Stimulated activated naive CD4-positive, alpha-beta T cell treated with Interleukin-2 at 50 U/mL for 16 hours (primary cell): ENCODE results near the gene TNFRSF1B.
A peak's percentile ranks its signal among the peaks of the same experiment; 100 is the strongest.
"Not testable (repeated sequence)": the region's sequence is repeated elsewhere in the genome, so short reads cannot be mapped to it uniquely, and the experiment has no call there.

ENCODE experiments used
- DNase-seq: peaks from one replicate; lab custom pipeline; 2025; lab: John Stamatoyannopoulos, UW

The TNFRSF1B gene

DNA sequence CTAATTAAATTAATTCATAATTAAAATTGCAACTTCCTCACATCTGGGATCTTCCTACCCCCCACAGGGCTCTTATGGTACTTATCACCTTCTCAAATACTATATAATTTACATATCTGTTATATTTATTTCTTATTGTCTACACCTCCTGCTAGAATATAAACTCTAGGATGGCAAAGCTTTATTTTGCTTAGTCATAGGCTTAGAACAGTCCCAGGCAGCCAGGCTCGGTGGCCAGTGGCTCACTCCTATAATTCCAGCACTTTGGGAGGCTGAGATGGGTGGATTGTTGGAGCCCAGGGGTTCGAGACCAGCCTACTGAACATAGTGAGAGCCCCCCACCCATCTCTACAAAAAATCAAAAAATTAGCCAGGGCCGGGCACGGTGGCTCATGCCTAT lies 53.0 kb downstream of the TNFRSF1B start:
- no peak for DNase-seq

DNA sequence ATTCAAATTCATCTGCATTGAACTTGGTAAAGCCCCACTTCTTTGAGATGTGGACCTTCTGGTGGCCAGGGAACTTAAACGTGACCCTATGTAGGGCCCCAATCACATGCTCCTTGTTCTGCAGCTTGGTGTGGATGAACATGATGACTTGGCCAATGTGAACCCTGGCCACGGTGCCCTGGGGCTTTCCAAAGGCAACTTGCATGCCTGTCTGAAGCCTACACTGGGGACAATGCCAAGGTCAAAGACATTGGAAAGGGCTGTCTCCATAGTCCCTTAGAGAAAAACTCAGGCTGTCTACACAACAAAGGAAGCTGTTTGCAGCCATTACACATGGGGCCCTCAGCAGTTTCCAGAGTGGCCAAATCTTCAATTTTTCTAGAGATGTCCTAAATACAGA lies 54.1 kb downstream of the TNFRSF1B start:
- DNase-seq = no peak

DNA sequence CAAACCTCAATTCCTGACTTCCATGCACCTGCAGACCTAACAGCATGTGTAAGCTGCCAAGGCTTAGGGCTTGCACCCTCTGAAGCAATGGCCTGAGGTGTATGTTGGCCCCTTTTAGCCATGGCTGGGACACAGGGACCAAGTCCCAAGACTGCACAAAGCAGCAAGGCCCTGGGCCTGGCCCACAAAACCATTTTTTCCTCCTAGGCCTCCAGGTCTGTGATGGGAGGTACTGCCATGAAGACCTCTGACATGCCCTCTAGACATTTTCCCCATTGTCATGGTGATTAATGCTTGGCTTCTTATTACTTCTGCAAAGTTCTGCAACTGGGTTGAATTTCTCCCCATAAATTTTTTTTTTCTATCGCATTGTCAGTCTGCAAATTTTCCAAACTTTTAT lies 55.9 kb downstream of the TNFRSF1B start:
- not testable (repeated sequence) for DNase-seq

DNA sequence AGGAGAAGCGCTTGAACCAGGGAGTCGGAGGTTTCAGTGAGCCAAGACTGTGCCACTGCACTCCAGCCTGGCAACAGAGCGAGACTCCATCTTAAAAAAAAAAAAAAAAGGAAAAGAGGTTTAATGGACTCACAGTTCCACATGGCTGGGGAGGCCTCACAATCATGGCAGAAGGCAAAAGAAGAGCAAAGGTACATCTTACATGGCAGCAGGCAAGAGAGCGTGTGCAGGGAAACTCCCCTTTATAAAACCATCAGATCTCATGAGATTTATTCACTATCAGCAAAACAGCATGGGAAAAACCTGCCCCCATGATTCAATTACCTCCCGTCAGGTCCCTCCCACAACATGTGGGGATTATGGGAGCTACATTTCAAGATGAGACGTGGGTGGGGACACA lies 57.3 kb downstream of the TNFRSF1B start:
- not testable (repeated sequence) for DNase-seq

DNA sequence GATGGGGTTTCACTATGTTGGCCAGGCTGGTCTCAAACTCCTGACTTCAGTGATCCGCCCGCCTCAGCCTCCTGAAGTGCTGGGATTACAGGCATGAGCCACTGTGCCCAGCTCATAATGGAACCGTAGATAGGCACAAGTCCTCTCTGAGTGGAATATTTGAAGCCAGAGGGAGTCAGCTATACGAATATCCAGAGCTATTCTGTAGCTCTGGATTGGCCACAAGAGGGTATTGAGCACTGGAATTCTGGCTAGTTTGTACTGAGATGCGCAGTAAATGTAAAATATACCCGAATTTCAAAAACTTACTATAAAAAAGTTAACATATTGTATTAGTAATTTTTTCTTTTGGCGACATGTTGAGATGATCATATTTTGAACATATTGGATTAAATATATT lies 62.2 kb downstream of the TNFRSF1B start:
- no peak for DNase-seq

DNA sequence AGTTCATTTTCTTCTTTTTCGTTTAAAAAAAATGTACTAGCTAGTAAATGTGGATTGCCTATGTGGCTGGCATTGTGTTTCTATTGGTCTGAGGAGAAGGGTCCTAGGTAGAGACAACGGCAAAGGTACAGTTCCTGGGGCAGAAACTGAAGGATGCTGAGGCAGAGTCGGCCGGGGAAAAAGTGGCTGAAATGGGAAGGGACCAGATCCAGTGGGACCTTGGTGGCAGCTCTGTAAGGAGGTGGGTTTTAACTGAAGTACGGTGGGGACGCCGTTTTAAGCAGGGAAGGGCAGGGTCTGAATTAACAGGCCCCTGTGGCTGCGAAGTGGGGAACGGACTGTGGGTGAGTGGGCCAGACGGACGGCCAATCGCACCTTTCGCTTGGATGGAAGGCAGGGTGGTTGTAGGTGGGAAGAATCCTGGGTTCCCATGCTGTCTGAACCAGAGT lies 62.6 kb downstream of the TNFRSF1B start:
- DNase-seq = no peak

DNA sequence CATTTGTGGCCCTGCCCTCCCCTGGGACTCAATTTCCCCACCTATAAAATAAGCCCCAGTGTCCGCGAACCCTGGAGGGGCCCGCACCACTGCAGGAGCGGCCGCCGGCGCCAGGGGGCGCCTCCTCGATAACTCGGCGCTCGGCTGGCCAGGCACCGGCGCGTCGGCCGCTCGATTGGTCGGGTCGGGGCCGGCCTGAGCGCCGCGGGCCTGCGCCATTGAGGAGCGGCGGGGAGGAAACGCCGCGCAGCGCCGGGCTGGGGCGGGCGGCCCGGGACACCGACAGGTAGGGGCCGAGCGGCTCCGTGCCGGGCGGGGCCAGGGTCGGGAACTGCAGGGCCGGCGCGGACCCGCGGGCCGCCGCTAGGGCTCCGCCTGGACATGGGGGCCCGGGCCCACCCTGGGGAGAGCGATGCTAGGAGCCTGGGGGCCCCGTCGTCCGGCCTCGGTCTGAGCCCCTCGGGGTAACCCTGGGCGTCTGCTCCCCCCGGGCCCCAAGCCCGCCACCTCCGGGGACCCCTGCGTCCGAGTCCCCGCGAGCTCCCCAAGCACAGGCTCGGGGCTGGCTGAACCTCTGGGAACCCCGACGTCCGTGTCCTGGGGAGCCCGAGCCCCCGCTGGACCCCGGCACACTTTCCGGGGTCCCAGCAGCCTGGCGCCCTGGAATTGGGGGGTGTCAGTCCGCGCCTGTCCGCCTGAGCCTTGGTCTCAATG lies 63.2 kb downstream of the TNFRSF1B start, which contains the start of gene VPS13D:
Gene VPS13D, plus strand, starts transcription at position 196 of the 714 bp plus-strand sequence. CDS start 4,237 bp downstream, outside the sequence.
- DNase-seq = peak; percentile 81

DNA sequence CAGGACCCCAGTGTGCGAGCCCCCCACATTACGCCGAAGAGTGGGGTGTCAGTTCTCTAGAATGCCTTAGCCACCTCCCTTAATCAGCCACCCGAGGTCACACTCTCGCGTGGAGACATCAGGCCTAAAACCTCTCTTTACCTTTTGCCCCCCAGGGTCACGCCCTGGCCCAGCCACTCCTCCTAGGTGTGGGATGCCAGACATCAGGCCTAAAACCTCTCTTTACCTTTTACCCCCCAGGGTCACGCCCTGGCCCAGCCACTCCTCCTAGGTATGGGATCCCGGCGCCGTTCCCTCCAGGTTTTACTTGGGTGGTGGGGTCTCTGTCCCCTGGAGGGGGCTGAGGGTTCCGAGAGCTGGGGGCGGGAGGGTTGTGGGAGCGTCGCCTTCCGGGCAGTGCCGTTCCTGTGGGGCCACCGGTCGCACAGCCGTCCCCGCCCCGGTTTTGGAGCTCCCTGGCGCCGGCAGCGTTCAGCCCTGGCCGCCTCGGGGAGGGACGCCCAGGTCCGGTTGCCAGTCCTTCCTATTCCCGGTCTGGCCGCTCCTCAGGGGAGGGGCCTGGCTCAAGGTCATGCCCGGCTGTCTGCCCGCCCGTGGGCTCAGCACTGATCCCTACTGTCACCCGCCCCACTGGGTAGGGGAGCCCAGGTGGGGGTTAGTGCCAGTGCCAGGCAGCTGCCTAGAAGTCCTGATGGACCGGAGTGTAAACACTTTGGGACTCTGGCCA lies 63.9 kb downstream of the TNFRSF1B start:
- DNase-seq = no peak

DNA sequence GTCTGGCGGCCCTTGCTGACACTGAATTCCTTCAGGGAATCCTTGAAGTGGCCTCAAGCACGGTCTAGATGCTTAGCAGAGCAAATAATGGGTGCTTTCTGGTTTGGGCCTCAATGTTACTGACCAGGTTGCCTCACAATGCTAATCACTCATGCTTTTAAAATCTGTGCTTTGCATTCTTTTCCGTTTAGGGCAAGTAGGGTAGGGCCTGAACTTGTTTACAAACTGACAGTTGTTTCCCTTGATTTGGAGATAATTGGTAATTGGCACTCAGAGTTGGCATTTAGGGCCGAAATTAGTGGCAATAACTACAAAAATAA lies 64.4 kb downstream of the TNFRSF1B start:
- DNase-seq = no peak

DNA sequence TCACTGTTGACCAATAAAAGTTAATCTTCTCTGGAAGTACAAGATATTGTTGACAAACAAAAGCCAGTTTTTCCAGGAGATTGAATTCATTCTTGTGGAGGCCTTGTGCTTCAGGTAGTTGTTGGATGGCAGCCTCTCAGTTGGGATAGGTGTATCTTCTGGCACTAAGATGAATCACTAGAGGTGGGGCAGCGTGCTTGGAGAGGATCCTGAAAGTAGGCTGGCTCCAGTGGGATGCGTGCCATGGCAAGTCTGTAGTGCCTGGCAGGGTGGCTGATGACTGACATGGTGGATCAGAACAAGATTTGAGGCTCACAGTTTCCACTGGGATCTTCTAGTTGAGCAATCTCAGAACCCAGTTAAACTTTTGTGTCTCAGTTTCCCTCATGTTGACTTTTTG lies 65.4 kb downstream of the TNFRSF1B start:
- DNase-seq = no peak

DNA sequence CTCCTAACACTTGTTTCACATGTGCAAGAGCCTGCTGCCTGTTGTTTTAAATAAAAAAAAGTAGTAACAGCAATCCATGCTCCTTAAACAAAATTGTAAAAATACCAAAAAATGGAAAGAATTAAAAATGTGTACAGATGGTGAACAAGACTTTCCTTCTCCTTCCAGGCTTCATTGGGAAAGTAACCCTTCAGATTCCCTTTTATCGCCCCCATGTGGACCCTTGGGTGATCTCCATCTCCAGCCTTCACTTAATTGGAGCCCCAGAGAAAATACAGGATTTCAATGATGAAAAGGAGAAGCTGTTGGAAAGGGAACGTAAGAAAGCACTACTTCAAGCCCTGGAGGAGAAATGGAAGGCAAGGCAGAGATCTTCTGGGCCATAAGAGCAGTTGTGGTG lies 77.3 kb downstream of the TNFRSF1B start:
- DNase-seq = no peak

DNA sequence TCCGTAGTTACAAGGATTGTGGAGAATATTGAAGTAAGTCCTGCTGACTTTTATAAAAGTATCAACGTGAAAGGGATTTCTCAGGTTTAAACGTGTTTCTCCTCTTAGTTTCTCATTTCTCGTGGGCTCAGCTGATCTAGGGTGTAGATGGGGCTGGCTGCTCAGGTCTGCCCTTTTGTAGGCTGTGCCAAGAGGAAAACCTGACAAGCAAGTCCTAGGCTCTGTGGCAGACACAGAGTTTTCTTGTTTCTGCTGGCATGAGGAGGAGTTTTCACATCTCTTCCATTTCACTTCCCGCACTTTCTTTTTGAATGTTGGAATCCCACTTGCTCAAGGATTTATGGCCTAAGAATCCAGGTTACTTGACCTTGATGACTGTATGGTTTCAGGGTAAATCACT lies 77.8 kb downstream of the TNFRSF1B start:
- no peak for DNase-seq

DNA sequence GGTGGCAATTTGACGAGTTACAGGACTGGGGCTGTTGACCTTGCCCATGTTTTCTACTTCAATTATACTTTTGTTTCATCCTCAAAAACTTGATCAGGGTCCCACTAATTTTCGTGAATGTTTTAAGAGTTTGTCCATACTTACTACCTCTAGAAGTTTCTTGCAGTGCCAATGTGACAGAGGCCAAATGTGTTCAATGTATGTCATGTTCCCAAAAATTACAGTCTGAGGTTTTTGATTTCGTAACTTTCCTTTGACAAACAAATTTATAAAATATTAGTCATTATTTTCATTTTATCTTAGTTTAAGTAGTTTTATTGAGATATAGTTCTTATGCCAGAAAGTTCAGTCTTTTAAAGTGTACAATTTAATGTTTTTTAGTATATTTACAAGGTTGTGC lies 78.3 kb downstream of the TNFRSF1B start:
- DNase-seq = no peak

DNA sequence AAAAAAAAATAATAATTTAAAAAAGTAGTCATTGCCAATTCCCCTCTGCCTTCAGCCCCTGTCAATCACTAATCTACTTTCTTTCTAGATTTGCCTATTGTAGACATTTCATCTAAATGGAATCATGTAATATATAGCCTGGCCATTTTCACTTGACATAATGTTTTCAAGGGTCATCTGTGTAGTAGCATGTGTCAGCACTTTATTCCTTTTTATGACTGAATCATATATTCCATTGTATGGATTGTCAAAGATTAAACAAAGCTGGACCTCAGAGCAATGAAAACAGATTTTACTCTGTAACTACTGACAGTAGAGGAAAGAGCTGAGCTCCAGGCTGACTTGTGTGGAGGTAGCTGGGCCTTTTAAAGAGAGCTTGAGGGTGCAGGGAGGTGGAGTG lies 78.9 kb downstream of the TNFRSF1B start:
- no peak for DNase-seq

DNA sequence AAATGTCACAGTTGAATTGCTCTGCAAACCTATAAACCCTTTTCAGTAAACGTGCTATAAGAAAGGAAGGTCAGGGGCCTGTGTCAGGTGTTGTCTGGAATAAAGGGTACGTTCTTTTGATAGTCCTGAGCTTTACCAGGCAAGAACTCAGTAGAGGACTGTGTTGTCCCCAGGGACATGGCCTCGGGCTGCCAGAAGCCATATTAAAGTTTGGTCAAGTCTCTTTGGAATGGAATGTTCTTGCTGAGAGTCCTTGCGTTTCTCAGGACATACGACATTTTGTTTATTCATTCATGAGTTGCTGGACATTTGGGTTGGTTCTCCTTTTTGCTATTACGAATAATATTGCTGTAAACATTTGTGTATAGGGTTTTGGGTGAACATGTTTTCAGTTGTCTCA lies 79.8 kb downstream of the TNFRSF1B start:
- no peak for DNase-seq

DNA sequence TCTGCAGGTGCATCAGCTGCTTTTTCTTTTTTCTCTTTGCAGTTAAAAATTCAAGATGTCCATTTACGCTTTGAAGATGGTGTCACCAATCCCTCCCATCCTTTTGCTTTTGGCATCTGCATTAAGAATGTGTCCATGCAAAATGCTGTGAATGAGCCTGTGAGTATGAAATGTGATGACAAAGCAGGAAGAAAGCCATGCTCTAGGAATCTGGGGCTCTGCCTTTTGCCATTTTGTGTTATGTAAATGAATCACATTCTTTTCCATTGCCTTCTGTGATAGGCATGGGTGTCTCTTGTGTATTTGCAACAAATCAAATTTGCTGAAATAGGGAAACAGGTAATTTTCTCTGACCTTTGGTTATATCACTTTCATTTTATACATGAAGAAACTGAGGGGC lies 82.4 kb downstream of the TNFRSF1B start:
- DNase-seq = no peak

DNA sequence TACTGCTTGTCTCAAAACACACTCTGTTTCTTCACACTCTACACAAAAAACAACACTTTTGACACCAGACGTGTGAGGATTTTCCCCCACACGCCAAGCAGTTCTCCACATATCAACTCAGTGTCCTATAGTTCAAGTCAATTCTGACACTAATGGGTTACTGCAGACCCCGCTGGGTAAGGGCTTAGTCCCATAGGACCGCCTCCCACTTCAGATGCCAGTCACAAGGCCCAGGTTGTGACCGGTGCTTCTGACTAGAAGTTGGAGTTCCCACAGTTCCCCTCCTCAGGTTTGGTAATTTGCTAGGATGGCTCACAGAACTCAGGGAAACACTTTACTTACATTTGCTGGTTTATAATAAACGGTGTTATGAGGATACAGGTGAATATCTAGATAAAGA lies 83.0 kb downstream of the TNFRSF1B start:
- DNase-seq = no peak

DNA sequence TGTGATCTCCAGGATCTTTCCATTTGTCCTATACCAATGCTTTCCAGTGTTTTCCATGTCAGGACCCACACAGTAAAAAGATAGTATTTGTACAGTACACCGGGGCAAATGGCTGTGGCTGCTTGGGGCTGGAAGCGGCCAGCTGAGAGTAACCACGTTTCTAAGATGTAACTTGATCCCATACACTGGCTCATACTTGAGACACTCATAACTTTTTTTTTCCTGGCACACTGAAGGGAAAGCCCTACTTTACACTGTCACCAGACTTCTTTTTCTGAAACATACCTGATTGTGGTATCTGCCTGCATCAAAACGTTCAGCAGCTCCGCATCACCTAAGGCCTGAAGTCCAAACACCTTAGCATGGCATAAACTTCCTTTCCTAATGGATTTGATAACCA lies 84.7 kb downstream of the TNFRSF1B start:
- DNase-seq = no peak

DNA sequence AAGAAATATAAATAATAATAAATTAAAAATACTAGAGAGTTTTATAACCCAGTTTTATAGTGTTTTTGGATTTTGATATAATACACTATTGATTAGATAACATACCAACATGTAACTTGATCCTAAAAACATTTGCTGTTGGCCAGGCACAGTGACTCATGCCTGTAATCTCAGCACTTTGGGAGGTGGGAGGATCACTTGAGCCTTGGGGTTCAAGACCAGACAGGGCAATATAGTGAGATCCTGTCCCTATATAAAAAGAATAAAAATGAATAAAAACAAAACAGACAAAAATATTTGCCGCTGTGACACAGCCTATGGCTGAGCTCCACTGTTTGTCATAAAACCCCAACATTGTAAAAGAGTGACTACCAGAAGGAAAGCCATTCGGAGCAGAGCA lies 89.1 kb downstream of the TNFRSF1B start:
- no peak for DNase-seq

DNA sequence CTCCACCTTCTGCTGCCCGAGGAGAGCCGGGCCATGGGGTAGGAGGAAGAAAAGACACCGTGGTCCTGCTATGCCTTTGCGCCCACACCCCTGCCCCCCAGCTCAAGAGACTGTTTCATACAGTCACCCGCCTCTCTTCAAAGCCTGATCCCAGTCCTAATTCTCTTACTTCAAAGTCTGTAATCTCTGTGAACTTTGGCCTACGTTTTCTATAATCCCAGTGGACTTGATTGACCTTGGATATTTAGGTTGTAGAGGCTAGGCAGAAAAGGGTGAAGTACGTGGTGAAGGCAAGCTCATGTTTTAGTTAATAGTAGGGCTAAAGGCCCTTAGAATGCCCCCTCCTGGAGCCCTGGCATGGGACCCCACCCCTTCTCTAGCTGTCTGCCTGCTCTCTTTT lies 91.5 kb downstream of the TNFRSF1B start:
- DNase-seq = no peak
